Type B pancreatic cell (in vitro differentiated cells): Measurements from ENCODE around the gene GAS2L3. TPM values are rescaled to one million over a fixed set of nuclear protein-coding genes. Genes with fewer than 3 reads are reported as not detected.
A peak's percentile ranks its signal among the peaks of the same experiment; 100 is the strongest.

Experiments used
- DNase-seq: peaks from one replicate; pipeline ENCODE4 v3.0.0; 2021; ENCODE audit warnings: mixed read lengths; ENCODE audit not compliant: unreplicated experiment; ENCODE audit errors: extremely low spot score
- H3K27ac Mint-ChIP-seq: 2 replicates; pipeline ENCODE4 v1.8.0; 2021; ENCODE audit warnings: mild to moderate bottlenecking, mixed read lengths
- H3K27me3 Mint-ChIP-seq: 2 replicates; pipeline ENCODE4 v1.8.0; 2021; ENCODE audit warnings: mixed read lengths
- H3K36me3 Mint-ChIP-seq: 2 replicates; pipeline ENCODE4 v1.8.0; 2021; ENCODE audit warnings: mixed read lengths
- H3K4me1 Mint-ChIP-seq: one replicate; pipeline ENCODE4 v1.8.0; 2021; ENCODE audit warnings: mixed read lengths; ENCODE audit not compliant: unreplicated experiment
- H3K4me3 Mint-ChIP-seq: 2 replicates; pipeline ENCODE4 v1.8.0; 2021; ENCODE audit warnings: mild to moderate bottlenecking, mixed read lengths
- H3K9me3 Mint-ChIP-seq: 2 replicates; pipeline ENCODE4 v1.8.0; 2021; ENCODE audit warnings: mixed read lengths
- total RNA-seq: library from RNA; stranded (reverse); gene quantifications from 2 replicates; pipeline ENCODE4 v1.2.1, GENCODE V29; 2021; ENCODE audit warnings: low replicate concordance
- TF ChIP-seq, protein P1 (sequence below): fragments of 200-600 bp; sonication (generic); conservative IDR thresholded peaks from 2 replicates; pipeline ENCODE4 v1.5.0; 2021; ENCODE audit warnings: antibody characterized with exemption, mild to moderate bottlenecking

GAS2L3 gene
- total RNA-seq, 1 donor from 2014 or later = 29.4 TPM

DNA sequence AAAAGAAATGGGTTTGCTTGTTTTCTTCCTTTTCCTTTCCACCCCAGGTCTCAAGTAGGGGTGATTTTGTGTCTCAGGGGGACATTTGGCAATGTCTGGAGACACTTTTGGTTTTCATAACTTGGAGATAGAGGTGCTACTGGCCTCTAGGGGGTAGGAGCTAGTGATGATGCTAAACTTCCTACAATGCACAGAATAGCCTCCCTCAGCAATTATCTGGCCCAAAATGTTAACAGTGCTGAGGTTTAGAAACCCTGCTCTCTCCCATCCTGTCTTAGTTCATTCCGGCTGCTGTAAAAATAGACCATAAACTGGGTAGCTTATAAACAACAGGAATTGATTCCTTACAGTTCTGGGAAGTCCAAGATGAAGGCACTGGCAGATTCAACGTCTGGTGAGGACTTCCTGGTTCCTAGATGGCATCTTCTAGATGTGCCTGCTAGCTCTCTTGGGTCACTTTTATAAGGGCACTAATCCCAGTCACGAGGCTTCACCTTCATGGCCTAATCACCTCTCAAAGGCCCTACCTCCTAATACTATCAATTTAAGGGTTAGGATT lies 7.4 kb upstream of the GAS2L3 start:
- no peak for DNase-seq
- H3K4me1 Mint-ChIP-seq = peaks cover 4% of the 10 kb centered on the region
- H3K27ac Mint-ChIP-seq = no peak overlapping the region
- no peaks in the 10 kb centered on the region for H3K36me3 Mint-ChIP-seq
- H3K4me3 Mint-ChIP-seq = no peak overlapping the region
- H3K9me3 Mint-ChIP-seq = no peaks in the 10 kb centered on the region
- H3K27me3 Mint-ChIP-seq = peaks cover 41% of the 10 kb centered on the region
- TF ChIP-seq, protein P1, sequence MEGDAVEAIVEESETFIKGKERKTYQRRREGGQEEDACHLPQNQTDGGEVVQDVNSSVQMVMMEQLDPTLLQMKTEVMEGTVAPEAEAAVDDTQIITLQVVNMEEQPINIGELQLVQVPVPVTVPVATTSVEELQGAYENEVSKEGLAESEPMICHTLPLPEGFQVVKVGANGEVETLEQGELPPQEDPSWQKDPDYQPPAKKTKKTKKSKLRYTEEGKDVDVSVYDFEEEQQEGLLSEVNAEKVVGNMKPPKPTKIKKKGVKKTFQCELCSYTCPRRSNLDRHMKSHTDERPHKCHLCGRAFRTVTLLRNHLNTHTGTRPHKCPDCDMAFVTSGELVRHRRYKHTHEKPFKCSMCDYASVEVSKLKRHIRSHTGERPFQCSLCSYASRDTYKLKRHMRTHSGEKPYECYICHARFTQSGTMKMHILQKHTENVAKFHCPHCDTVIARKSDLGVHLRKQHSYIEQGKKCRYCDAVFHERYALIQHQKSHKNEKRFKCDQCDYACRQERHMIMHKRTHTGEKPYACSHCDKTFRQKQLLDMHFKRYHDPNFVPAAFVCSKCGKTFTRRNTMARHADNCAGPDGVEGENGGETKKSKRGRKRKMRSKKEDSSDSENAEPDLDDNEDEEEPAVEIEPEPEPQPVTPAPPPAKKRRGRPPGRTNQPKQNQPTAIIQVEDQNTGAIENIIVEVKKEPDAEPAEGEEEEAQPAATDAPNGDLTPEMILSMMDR = no peak

- no peak for DNase-seq
- TF ChIP-seq, protein P1 = no peak
- H3K27ac Mint-ChIP-seq = no peak overlapping the region
- no peaks in the 10 kb centered on the region for H3K36me3 Mint-ChIP-seq
- peaks cover 4% of the 10 kb centered on the region for H3K4me1 Mint-ChIP-seq
- no peak overlapping the region for H3K4me3 Mint-ChIP-seq
- H3K9me3 Mint-ChIP-seq = no peaks in the 10 kb centered on the region
- peaks cover 51% of the 10 kb centered on the region for H3K27me3 Mint-ChIP-seq
These were observed 6.4 kb upstream of the GAS2L3 start for GRCh38 chr12:100566887-100567637.

DNA sequence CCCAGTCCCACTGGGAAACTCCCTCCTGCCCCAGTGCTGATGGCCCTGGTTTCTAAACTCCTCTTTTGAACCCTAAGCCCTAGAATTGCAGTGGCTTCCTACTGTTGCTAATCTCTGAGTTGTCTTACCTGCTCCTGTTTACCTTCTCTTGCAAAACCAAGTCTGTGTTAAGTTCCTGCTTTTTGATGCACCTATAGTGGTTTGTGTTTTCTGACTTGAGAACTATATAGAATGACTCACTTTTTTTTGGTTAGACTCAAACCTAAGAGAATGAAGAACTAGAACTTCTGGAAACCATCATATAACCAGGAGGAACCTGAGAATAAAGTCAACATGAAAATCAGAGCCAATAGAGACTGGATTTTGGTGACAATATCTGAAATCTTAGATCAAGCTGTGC lies 5.5 kb upstream of the GAS2L3 start:
- TF ChIP-seq, protein P1 = no peak
- peaks cover 4% of the 10 kb centered on the region for H3K4me1 Mint-ChIP-seq
- no peak for DNase-seq
- no peak overlapping the region for H3K27ac Mint-ChIP-seq
- peaks cover 54% of the 10 kb centered on the region for H3K27me3 Mint-ChIP-seq
- H3K4me3 Mint-ChIP-seq = no peak overlapping the region
- H3K9me3 Mint-ChIP-seq = no peaks in the 10 kb centered on the region
- no peaks in the 10 kb centered on the region for H3K36me3 Mint-ChIP-seq

- H3K4me3 Mint-ChIP-seq = peak overlapping the region; percentile 37
- H3K27ac Mint-ChIP-seq = no peak overlapping the region
- TF ChIP-seq, protein P1 = no peak
- no peaks in the 10 kb centered on the region for H3K9me3 Mint-ChIP-seq
- no peaks in the 10 kb centered on the region for H3K36me3 Mint-ChIP-seq
- no peak for DNase-seq
- H3K27me3 Mint-ChIP-seq = peaks cover 38% of the 10 kb centered on the region
- peaks cover 7% of the 10 kb centered on the region for H3K4me1 Mint-ChIP-seq
These were observed 1.3 kb upstream of the GAS2L3 start for GRCh38 chr12:100572184-100572583.

- Mint-ChIP-seq H3K4me3 (peak overlapping the region; percentile 98), H3K27ac (peak overlapping the region; percentile 95), H3K27me3 (peaks cover 24% of the 10 kb centered on the region), H3K4me1 (peaks cover 4% of the 10 kb centered on the region), H3K36me3 (no peaks in the 10 kb centered on the region), H3K9me3 (no peaks in the 10 kb centered on the region)
- TF ChIP-seq, protein P1 = no peak
- DNase-seq = no peak
These were observed 947 bp downstream of the GAS2L3 start for GRCh38 chr12:100574187-100575074.
